OCI-LY7 (cell line): ENCODE measurements around the gene EXOSC1.

Experiments used
- EZH2phosphoT487 ChIP-seq: fragments of 200-600 bp; sonication (generic); IDR thresholded peaks from 2 replicates; pipeline ENCODE4 v1.6.1; 2018; ENCODE audit warnings: low read depth, borderline replicate concordance, mild to moderate bottlenecking, mixed run types, antibody characterized with exemption, low read length, moderate library complexity, mixed read lengths
- TF ChIP-seq, protein P1 (sequence below): fragments of 200-600 bp; sonication (generic); conservative IDR thresholded peaks from 2 replicates; pipeline ENCODE4 v1.5.1; 2014; ENCODE audit warnings: mild to moderate bottlenecking, antibody characterized with exemption, low read length, moderate library complexity, mixed read lengths

DNA sequence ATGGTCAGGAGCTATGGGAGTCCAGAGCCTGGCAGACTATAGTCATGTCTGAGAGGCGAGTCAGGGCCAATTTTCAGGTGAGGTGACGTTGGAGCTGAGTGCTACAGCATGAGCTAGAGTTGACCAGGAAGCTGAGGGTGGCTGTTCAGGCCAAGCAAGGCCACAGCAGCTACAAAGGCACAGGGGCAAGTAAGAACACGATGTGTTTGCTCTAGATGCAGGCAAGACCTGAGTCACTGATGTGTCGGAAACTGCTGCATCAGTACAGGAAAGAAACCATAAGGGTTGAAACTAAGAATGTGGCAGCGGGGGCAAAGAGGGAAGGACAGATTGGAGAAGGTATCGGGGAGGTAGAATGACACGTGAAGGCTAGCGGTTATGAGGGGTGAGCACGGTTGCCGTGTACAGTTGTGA, 32.9 kb downstream of the EXOSC1 start:
- TF ChIP-seq, protein P1, sequence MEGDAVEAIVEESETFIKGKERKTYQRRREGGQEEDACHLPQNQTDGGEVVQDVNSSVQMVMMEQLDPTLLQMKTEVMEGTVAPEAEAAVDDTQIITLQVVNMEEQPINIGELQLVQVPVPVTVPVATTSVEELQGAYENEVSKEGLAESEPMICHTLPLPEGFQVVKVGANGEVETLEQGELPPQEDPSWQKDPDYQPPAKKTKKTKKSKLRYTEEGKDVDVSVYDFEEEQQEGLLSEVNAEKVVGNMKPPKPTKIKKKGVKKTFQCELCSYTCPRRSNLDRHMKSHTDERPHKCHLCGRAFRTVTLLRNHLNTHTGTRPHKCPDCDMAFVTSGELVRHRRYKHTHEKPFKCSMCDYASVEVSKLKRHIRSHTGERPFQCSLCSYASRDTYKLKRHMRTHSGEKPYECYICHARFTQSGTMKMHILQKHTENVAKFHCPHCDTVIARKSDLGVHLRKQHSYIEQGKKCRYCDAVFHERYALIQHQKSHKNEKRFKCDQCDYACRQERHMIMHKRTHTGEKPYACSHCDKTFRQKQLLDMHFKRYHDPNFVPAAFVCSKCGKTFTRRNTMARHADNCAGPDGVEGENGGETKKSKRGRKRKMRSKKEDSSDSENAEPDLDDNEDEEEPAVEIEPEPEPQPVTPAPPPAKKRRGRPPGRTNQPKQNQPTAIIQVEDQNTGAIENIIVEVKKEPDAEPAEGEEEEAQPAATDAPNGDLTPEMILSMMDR, result no peak
- no peak for TF ChIP-seq EZH2phosphoT487
